G401.6 (cell line): ENCODE data around the gene UBR4.

ENCODE experiments used
- FAIRE-seq: peaks from 2 replicates; lab custom pipeline; 2012; peaks lifted over from hg19 to GRCh38; lab: Jason Lieb, UNC

UBR4 gene

DNA sequence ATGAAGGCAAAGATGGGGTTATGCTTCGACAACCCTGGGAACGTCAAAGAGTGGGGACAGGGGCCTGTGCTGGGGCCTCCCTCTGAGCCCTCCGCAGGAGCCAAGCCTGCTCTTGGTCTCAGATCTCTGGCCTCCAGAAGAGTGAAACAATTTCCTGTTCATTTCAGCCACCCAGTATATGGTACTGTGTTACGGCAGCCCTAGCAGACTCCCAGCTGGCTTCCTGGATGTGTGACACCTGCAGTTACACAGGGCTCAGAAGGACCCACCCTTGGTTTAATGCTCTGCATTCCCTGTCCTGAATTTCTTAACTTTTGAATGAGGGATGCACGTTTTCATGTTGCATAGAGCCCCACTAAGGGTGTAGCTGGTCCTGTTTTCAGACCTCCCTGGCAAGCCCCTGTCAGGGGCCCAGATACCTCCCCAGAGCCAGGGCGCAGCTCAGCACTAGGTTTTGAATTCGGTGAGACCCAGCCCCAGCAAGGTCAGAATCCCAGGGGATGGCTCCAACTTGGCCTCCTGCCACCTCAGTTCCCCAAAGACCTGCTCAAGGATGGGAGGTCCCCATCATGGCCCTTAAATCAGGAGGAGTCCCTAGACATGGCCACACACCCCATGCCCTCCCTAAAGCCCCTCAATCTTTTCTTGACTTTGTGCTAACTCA is 174.6 kb downstream of the UBR4 start:
- FAIRE-seq = no peak

DNA sequence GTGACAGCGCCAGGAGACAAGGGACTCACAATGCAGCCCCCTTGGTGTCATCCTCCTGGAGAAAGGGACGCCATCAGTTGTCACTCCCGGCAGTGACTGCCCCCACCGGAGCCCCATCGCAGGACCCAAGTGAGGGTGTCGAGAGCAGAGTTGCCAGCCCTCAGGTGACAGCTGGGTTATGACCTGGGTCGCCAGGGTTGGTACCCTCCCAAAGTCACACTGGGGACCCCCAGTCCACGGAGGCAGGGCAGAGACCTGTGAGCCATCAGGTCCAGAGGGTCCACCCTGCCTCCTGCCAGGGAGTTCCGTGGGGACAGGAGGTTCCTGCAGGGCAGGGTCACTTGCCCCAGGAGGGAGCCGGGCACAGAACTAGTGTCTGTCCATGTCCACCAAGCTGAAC is 175.3 kb downstream of the UBR4 start:
- no peak for FAIRE-seq

DNA sequence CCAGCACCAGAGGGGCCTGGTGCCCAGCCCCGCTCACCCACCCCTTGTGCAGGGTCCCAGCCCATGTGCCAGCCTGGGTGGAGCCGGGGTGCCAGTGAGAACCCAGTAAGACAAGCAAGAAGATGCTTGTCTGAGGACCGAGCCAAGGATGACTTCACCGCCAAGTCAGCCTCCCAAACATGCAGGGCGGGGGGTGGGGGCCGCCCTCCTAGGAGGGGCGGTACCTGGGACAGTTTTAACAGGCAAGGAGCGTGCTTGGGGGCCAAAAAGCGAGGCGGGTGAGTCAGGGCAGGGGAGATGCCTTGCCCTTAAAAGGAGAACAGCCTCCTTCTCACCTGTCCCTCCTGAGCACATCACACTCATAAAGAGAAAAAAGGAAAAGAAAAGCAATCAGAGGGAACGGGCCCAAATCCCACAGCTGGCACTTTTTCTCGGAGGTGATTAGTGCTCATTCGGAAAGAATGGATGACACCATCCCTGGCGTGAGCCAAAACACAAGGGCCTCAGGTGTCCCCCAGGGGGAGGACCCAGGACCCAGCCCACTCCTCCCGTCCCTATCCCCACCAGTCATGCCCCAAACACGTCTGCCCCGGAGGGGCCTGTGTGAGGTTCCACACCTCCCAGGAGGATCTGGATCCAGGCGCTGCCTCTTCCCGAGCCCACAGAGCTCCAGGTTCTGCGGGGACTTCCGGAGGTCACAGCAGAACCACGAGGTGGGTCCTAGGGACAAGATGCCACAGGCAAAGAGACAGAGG is 176.0 kb downstream of the UBR4 start:
- FAIRE-seq = no peak

DNA sequence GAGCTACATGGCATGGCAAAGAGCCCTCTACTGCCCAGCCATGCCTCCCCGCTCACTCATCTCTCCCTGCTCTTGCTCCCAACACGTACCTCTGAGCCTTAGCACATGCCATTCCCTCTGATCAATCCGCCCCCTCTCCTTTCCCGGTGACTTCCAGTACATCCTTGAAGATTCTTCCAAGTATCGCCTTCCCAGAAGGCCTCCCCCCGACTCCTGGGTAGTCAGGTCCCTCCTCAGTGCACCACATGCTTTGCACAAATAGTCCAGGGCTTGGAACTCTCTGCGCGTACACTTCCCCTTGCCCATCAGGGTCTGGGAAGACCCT is 176.6 kb downstream of the UBR4 start:
- no peak for FAIRE-seq

DNA sequence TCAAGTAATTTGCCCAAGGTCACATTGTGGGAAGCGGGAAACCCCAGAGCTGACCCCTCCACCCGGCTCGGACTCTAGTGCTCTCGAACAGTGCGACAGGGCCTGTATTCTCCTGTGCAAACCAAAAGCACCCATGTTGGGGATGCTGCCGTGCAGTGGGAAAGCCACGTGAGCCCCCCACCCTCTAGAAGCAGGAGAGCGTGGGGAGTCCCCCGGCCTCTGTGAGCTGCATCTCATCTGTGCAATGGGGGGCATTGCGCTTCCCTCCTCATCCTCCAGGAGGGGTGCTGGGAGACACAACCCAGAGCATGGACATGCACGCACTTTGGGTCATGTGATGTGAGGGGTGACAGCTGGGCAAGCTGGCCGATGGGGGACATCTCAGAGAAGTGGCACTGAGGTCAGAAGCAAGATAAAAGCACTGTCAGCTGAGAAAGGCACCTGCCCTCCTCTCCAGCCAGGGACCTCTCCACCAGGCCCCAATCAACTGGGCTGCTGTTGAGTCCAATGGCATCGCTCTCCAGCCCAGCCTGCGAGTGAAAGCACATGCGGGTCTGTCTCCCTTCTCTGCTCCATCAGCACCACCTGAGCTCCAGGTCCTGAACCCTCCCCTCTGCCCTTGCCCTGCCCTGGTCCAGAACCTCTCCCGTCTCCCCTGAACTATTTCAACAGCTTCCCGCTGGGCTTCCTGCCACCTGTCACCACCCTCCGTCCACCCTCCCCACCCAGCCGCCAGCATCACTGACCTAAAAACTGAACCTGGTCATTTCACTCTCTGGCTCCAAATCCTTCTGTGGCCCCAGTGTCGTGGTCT is 177.2 kb downstream of the UBR4 start:
- no peak for FAIRE-seq

DNA sequence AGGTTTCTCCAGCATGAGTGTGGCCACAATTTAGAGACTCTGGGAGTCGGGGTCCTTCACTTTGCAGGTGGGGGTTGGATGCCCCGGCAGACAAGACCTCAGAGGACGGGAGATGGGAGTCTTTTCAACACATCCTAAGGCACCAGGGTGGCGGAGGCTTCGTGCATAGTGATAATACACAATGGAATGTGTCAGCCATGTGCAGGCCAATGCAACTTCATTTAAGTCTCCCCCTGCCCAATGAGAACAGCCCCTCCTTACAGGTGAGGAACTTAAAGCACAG is 177.7 kb downstream of the UBR4 start:
- FAIRE-seq = no peak

DNA sequence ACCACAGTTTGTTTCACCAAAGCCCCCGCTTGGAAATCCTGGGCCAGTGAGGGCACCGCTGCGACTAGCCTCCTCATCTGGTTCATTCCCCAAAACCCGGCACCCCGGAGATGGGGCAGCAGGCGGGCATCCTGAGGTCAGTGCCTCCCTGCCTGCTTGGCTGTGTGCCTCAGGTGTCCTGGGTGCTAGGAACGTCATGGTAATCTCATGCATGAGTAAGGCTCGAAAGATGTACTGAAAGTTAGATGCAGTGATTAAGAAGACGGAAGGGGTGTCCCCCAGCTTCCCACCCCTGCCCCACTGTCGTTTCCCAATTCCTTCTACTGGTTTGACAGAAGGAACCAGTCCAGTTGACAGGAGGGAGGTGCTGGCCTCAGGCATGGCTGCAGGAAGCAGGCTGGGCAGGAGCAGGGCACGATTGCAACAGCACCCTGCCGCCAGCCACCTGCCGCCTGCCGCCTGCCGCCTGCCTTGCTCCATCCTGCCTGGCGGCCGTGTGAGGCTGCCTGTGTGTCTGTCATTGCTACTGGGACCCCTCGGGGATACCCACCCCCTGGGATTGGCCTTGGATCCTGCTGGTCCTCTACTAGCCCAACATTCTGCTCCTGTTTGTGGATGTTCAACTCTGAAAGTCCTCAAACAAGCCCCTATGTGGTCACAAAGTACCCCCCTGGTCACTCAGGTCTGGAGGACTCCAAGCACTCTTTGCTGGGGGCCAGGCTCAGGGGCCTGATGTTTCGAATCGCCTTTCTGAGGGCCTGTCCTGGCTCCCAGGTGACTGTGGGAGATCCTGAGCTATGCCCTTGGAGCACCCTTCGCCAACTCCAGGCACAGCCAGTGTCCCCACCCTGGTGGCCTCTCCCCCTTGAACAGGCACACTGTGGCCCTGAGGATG is 180.6 kb downstream of the UBR4 start:
- no peak for FAIRE-seq

DNA sequence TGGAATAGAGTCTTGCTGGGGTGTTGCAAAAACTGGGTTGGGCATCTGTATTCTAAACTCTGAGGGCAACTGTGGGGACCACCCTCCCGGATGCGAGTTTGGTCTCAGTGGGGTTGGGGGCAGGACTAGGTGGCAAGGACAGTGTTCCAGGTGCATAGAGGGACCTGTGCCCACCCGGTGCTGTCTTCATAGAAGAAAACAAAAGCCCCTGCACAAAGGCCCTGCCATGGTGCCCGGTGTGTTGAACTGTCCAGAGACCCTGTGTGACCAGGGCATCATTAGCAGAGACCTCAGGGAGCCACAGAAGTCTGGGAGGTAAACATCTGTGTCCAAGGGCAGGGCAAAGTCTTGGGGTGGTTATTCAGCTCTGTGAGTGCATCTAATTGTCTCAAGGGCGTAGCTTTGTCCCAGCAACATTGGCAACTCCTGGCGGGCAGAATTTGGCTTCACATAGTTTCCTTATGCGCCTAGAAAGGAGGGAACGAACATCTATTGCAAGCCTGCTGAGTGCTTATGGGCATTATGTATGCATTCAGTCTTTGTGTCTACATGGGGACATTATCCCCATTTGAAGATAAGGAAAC is 181.4 kb downstream of the UBR4 start:
- no peak for FAIRE-seq

DNA sequence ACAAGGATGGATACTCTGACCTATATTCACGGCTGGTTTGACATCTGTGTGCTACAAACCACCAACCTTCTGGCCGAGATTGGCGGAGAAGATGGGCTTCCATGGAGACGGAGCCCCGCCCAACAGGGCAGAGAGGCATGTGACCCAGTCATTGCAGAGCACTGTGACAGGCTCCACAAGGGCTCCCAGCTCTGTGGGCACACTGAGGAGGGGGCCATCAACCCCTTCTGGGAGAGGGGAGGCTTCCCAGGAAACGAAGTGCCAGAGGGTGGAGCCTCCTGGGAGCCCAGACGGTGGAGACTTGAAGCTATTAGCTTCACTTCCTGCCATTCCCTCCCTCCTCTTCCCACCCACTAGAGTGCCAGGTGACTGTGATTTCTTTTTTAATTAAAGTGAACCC is 182.0 kb downstream of the UBR4 start:
- FAIRE-seq = no peak
